Vagina (tissue), 2 donors: ENCODE results near the gene TRMT1L. TPM values are rescaled to one million over a fixed set of nuclear protein-coding genes. Genes with fewer than 3 reads are reported as not detected.

Experiments
- DNase-seq, 2 donors: peaks; one replicate each; pipeline ENCODE4 v3.0.0-alpha.2; 2017; ENCODE audit errors: extremely low spot score in 2 of 2
- H3K27ac ChIP-seq: fragments of 200-600 bp; sonication (generic); one replicate; pipeline ENCODE4 v1.5.1; 2019
- H3K27me3 ChIP-seq: fragments of 200-600 bp; sonication (generic); one replicate; pipeline ENCODE4 v1.5.1; 2019
- H3K36me3 ChIP-seq, 2 donors: fragments of 200-600 bp; sonication (generic); one replicate each; pipeline ENCODE4 v1.5.1; 2017 to 2019
- H3K4me1 ChIP-seq: fragments of 200-600 bp; sonication (generic); one replicate; pipeline ENCODE4 v1.5.1; 2019
- H3K4me3 ChIP-seq, 2 donors: fragments of 200-600 bp; sonication (generic); 1 replicate in 1 of 2; 2 replicates in 1 of 2; pipeline ENCODE4 v1.5.1; 2016 to 2019
- H3K9me3 ChIP-seq: fragments of 200-600 bp; sonication (generic); one replicate; pipeline ENCODE4 v1.5.1; 2019
- POLR2A ChIP-seq, 2 donors: fragments of 450-650 bp; IDR thresholded peaks; one replicate each; pipeline ENCODE4 v1.6.1; 2017; ENCODE audit warnings: antibody characterized with exemption in 2 of 2, mild to moderate bottlenecking in 2 of 2, moderate library complexity in 2 of 2
- POLR2AphosphoS5 ChIP-seq, 2 donors: sonication (generic); formaldehyde crosslinking; IDR thresholded peaks; one replicate each; pipeline ENCODE4 v1.9.0; 2017; ENCODE audit warnings: antibody characterized with exemption in 2 of 2, mild to moderate bottlenecking in 2 of 2, low read depth in 1 of 2; ENCODE audit not compliant: insufficient read depth in 1 of 2
- intact Hi-C: fragments of 100-400 bp; cut with DNase I; formaldehyde crosslinking; loops from one replicate; pipeline ENCODE4 v1.15.1; 2023
- total RNA-seq: library from RNA; depleted of rRNA; stranded (reverse); fragments of >200 nt; gene quantifications from one replicate; pipeline ENCODE4 v1.2.3, GENCODE V29; 2016
- TF ChIP-seq, protein P1 (sequence below), 3 experiments: fragments of 450-650 bp in 2 of 3; fragments of 200-600 bp in 1 of 3; sonication (generic) in 1 of 3; IDR thresholded peaks; one replicate each; pipeline ENCODE4 v1.5.1; 2017 to 2019; ENCODE audit warnings: antibody characterized with exemption in 3 of 3, mild to moderate bottlenecking in 2 of 3, moderate library complexity in 2 of 3

Gene TRMT1L
- total RNA-seq, 1 donor from 2014 or later = 23.1 TPM

DNA sequence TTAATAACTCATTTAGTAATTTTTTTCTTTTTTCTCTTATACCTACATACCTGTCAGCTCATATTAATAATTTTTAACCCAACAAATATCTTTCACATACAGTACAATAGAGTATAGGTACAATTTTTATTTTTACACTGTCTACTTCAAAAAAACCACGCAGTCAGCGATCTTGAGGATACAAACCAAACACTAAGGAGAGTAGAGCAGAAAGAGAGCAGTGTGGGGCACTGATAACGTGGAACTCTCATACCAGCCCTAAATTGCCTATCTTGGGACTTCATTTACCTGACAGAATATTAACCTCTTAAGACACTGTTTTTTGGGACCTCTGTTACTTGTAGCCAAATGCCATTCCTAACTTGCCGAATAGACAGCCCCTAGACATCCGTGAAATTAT is 5.5 kb downstream of the TRMT1L start:
- H3K27me3 ChIP-seq = no peaks in the 10 kb centered on the region
- peaks cover 30% of the 10 kb centered on the region for H3K4me1 ChIP-seq
- H3K27ac ChIP-seq = no peak overlapping the region
- peaks cover 0 to 26% of the 10 kb centered on the region in 2 donors for H3K36me3 ChIP-seq
- no peak overlapping the region for H3K4me3 ChIP-seq
- no peak for DNase-seq
- H3K9me3 ChIP-seq = no peaks in the 10 kb centered on the region
- TF ChIP-seq, protein P1, sequence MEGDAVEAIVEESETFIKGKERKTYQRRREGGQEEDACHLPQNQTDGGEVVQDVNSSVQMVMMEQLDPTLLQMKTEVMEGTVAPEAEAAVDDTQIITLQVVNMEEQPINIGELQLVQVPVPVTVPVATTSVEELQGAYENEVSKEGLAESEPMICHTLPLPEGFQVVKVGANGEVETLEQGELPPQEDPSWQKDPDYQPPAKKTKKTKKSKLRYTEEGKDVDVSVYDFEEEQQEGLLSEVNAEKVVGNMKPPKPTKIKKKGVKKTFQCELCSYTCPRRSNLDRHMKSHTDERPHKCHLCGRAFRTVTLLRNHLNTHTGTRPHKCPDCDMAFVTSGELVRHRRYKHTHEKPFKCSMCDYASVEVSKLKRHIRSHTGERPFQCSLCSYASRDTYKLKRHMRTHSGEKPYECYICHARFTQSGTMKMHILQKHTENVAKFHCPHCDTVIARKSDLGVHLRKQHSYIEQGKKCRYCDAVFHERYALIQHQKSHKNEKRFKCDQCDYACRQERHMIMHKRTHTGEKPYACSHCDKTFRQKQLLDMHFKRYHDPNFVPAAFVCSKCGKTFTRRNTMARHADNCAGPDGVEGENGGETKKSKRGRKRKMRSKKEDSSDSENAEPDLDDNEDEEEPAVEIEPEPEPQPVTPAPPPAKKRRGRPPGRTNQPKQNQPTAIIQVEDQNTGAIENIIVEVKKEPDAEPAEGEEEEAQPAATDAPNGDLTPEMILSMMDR (IDR thresholded peaks at IDR 0.05) = no peak
- no peak for TF ChIP-seq POLR2AphosphoS5 (IDR thresholded peaks at IDR 0.05; ENCODE audit: insufficient read depth in 1 of 2, low read depth in 1 of 2)
- TF ChIP-seq POLR2A (IDR thresholded peaks at IDR 0.05) = no peak
- intact Hi-C loops = loop anchor here (10.0 kb wide), 1 partner anchor 766 kb away; the partner anchor contains the start of gene C1orf21

DNA sequence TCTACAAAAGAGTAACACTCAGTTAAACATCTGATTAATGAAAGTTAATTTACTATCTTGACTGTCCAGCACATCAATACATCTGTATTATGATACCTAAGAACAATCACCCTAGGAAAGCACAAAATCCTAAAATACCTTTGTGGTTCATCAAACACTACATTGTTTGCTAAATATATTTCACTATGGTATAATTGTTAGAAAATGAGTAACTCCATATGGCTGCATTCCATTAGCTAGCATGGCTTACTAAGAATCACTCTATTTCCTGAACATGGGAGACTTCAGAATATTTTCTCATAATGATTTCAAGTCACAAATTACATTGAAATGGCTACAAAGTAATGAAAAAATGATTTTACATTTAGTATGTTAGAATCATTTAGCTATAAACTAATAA is 12.5 kb downstream of the TRMT1L start:
- intact Hi-C loops = no loop called here
- DNase-seq = no peak
- no peak for TF ChIP-seq POLR2AphosphoS5 (IDR thresholded peaks at IDR 0.05; ENCODE audit: insufficient read depth in 1 of 2, low read depth in 1 of 2)
- no peak for TF ChIP-seq POLR2A (IDR thresholded peaks at IDR 0.05)
- TF ChIP-seq, protein P1 (IDR thresholded peaks at IDR 0.05) = no peak
- H3K9me3 ChIP-seq = no peaks in the 10 kb centered on the region
- H3K27me3 ChIP-seq = no peaks in the 10 kb centered on the region
- H3K36me3 ChIP-seq = peaks cover 6 to 60% of the 10 kb centered on the region in 2 donors
- no peak overlapping the region for H3K27ac ChIP-seq
- H3K4me1 ChIP-seq = no peaks in the 10 kb centered on the region
- H3K4me3 ChIP-seq = no peak overlapping the region

DNA sequence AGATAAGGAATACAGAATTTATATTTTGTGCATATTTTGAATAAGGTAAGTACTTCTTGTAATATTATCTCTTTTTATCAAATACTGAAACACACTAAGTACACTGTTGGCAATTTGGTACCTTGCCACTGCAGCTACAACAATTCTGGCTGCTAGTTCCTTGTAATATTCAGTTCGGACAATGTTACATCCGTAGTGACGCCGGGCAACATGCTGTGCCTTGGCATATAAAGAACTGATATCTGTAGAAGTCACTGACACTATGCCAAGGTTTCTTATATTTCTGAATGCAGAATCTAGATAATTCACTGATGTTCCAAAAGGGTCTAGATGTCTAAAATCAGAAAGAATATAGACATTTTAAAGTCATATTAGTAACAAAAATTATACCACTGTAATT is 17.5 kb downstream of the TRMT1L start:
- TF ChIP-seq, protein P1 (IDR thresholded peaks at IDR 0.05) = no peak
- TF ChIP-seq POLR2A (IDR thresholded peaks at IDR 0.05) = no peak
- no peak for TF ChIP-seq POLR2AphosphoS5 (IDR thresholded peaks at IDR 0.05; ENCODE audit: insufficient read depth in 1 of 2, low read depth in 1 of 2)
- DNase-seq = no peak
- no peak overlapping the region for H3K27ac ChIP-seq
- peaks cover 3 to 37% of the 10 kb centered on the region in 2 donors for H3K36me3 ChIP-seq
- no peaks in the 10 kb centered on the region for H3K4me1 ChIP-seq
- H3K27me3 ChIP-seq = no peaks in the 10 kb centered on the region
- intact Hi-C loops = no loop called here
- no peak overlapping the region for H3K4me3 ChIP-seq
- H3K9me3 ChIP-seq = no peaks in the 10 kb centered on the region

DNA sequence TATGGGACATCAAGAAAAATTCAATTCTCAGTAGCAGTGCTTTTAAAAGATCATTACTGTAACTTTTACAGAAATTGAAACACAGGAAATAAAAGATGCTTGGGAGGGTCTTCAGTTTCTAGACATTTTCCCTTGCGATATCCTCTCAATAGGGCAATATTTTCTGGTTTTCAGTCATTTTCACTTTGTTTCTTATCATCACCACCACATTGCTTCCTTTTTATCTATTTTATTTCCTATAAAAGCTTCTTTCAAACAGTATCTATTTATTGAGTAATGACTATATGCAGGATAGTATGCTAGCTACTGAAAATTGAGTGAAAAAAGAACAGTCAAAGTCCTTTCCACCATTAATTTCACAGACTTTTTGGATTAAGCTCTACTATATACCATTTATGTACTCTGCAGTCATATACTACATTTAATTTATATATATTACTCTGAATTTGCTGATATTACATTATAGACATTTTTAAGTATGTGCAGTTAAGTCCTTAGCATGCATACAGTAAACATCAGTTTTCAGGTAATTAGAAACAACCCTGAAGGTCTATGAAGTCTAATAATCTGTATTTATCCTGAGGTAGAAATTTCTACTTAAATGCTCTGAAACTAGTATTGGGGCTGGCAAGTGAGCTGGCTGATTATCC is 18.7 kb downstream of the TRMT1L start:
- H3K4me1 ChIP-seq = no peaks in the 10 kb centered on the region
- TF ChIP-seq, protein P1 (IDR thresholded peaks at IDR 0.05) = no peak
- TF ChIP-seq POLR2AphosphoS5 (IDR thresholded peaks at IDR 0.05; ENCODE audit: insufficient read depth in 1 of 2, low read depth in 1 of 2) = no peak
- TF ChIP-seq POLR2A (IDR thresholded peaks at IDR 0.05) = no peak
- intact Hi-C loops = no loop called here
- H3K27ac ChIP-seq = no peak overlapping the region
- DNase-seq = no peak
- no peak overlapping the region for H3K4me3 ChIP-seq
- H3K9me3 ChIP-seq = no peaks in the 10 kb centered on the region
- H3K27me3 ChIP-seq = no peaks in the 10 kb centered on the region
- H3K36me3 ChIP-seq = peaks cover 0 to 39% of the 10 kb centered on the region in 2 donors

DNA sequence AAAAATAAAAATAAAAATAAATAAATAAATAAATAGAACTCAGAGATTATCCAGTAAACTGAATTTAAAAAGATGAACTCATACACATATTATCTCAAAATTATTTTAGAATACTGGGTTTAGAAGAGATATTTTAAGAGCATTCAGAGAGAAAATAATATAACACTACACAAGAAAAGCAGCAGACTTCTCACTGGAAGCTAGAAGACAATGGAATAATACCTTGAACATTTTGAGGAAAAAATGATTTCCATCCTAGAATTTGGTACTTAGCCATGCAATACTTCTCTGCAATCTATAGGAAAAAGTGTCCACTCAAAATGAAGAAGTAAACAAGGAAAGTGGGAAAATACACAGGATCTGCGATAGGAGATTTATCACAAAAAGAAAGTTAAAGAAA is 24.2 kb downstream of the TRMT1L start:
- no peak overlapping the region for H3K4me3 ChIP-seq
- no peak for DNase-seq

More for the DNA sequence above, 24.2 kb downstream of the TRMT1L start:
- Histone ChIP-seq H3K4me1 (no peaks in the 10 kb centered on the region), H3K36me3 (peaks cover 4 to 48% of the 10 kb centered on the region in 2 donors), H3K27ac (no peak overlapping the region), H3K9me3 (no peaks in the 10 kb centered on the region), H3K27me3 (no peaks in the 10 kb centered on the region)
- intact Hi-C loops = no loop called here
- TF ChIP-seq POLR2A (IDR thresholded peaks at IDR 0.05) (no peak), POLR2AphosphoS5 (IDR thresholded peaks at IDR 0.05; ENCODE audit: insufficient read depth in 1 of 2, low read depth in 1 of 2) (no peak)
- TF ChIP-seq, protein P1 (IDR thresholded peaks at IDR 0.05) = no peak
